SH-SY5Y (cell line): ENCODE measurements around the gene PITPNM3.

Experiments
- GATA2 ChIP-seq: IDR thresholded peaks from 2 replicates; pipeline ENCODE4 v1.6.1; 2011; ENCODE audit warnings: mild to moderate bottlenecking, low read depth, low read length
- GATA3 ChIP-seq: IDR thresholded peaks from 2 replicates; pipeline ENCODE4 v1.6.1; 2011; ENCODE audit warnings: low read depth, mild to moderate bottlenecking, low read length, moderate library complexity

- TF ChIP-seq GATA2 (no peak), GATA3 (no peak)
Observed at GRCh38 chr17:6491071-6491700, 65.2 kb downstream of the PITPNM3 start.
